Ovary (tissue), 9 donors: ENCODE results near the gene PDE4D. TPM values are rescaled to one million over a fixed set of nuclear protein-coding genes. Genes with fewer than 3 reads are reported as not detected.

ENCODE experiments used
- DNase-seq, 5 donors: peaks; one replicate each; pipeline ENCODE4 v3.0.0-alpha.2; 2019 to 2020
- H3K27ac ChIP-seq, 2 donors: fragments of 200-600 bp; one replicate each; pipeline versions ENCODE4 v1.5.1 to v1.8.0; 2019 to 2022
- H3K27me3 ChIP-seq: fragments of 200-600 bp; one replicate; pipeline ENCODE4 v1.8.0; 2022
- H3K36me3 ChIP-seq: fragments of 200-600 bp; sonication (generic); one replicate; pipeline ENCODE4 v1.5.1; 2019
- H3K4me1 ChIP-seq: one replicate; pipeline ENCODE4 v1.8.1; 2013; ENCODE audit warnings: mild to moderate bottlenecking, moderate library complexity; ENCODE audit not compliant: insufficient read depth
- H3K4me3 ChIP-seq: fragments of 200-600 bp; sonication (generic); one replicate; pipeline ENCODE4 v1.5.1; 2017
- H3K9me3 ChIP-seq, 2 donors: fragments of 200-600 bp in 1 of 2; sonication (generic) in 1 of 2; one replicate each; pipeline versions ENCODE4 v1.5.1 to v1.8.1; 2013 to 2019; ENCODE audit warnings: mild to moderate bottlenecking in 1 of 2, moderate library complexity in 1 of 2
- CTCF ChIP-seq, 3 donors: fragments of 450-650 bp in 2 of 3; fragments of 200-600 bp in 1 of 3; IDR thresholded peaks; one replicate each; pipeline versions ENCODE4 v1.5.1 to v1.8.0; 2016 to 2022; ENCODE audit warnings: antibody characterized with exemption in 3 of 3, mild to moderate bottlenecking in 1 of 3
- EP300 ChIP-seq: sonication (generic); formaldehyde crosslinking; IDR thresholded peaks from one replicate; pipeline ENCODE4 v1.6.1; 2017; ENCODE audit warnings: antibody characterized with exemption
- POLR2A ChIP-seq: fragments of 450-650 bp; IDR thresholded peaks from one replicate; pipeline ENCODE4 v1.6.1; 2017; ENCODE audit warnings: antibody characterized with exemption, mild to moderate bottlenecking, moderate library complexity
- WGBS, 3 donors: extraction: QIAGEN DNeasy Blood & Tissue Kit in 1 of 3; methylation state at CpG; one replicate each; pipeline versions ENCODE4 v1.1.5 to v1.1.7; 2013 to 2017; 5-methylcytosine and 5-hydroxymethylcytosine counted together
- intact Hi-C, 4 donors: fragments of 100-400 bp; cut with DNase I; formaldehyde crosslinking; loops; one replicate each; pipeline versions ENCODE4 v1.11.0 to v1.15.1; 2022 to 2023
- polyA plus RNA-seq, 2 donors: library from polyadenylated mRNA; stranded (reverse); fragments of 200-250 nt in 1 of 2; fragments of 350-450 nt in 1 of 2; fragmentation: Illumina TruSeq in 1 of 2; extraction: RNeasy Lipid Tissue Mini Kit (QIAGEN cat#74804) in 1 of 2; gene quantifications; one replicate each; pipeline ENCODE4 v1.2.3, GENCODE V29; 2013 to 2014
- total RNA-seq, 7 donors: library from RNA; depleted of rRNA in 2 of 7; stranded (reverse); fragments of >200 nt in 2 of 7; fragmentation: NEBNext Ultra II Directional in 3 of 7; extraction: Animal tissue kit (Norgen Biotek cat#: 25700) in 3 of 7; gene quantifications; one replicate each; pipeline versions ENCODE4 v1.1.0 to v1.2.4, GENCODE V29; 2016 to 2023
- donor health status: DM: no; HTN: no; CAD: no; lungs with moderate emphysema.
- donor health status: DM: no; HTN: no; CAD: no.
- donor health status: Bipolar disorder and iron deficiency.
- donor health status: DM: yes; HTN: yes; CAD: no.
- donor health status: DM: no; HTN: no; CAD: no.
- donor health status: DM: yes; HTN: yes; CAD: no.

Gene PDE4D
- total and polyA plus RNA-seq, 9 donors, result 1.3 to 67.6 (median 8.4) TPM

- Histone ChIP-seq H3K27me3 (no peaks in the 10 kb centered on the region), H3K36me3 (no peaks in the 10 kb centered on the region), H3K27ac (no peak overlapping the region), H3K4me1 (peaks cover 2% of the 10 kb centered on the region), H3K9me3 (no peaks in the 10 kb centered on the region), H3K4me3 (no peak overlapping the region)
- TF ChIP-seq EP300 (no peak), CTCF (IDR thresholded peaks at IDR 0.05) (no peak), POLR2A (no peak)
- no peak for DNase-seq
- WGBS, 3 donors, result 11 to 20% (median 13%) methylated on average over 1 of the region's 1 CpG
- intact Hi-C loops, result no loop called here
Observed at GRCh38 chr5:59648038-59648831, 245.3 kb downstream of the PDE4D start.

- no peaks in the 10 kb centered on the region for H3K9me3 ChIP-seq
- WGBS, 3 donors, result 83 to 98% (median 90%) methylated on average over 2 of the region's 2 CpGs
- H3K27ac ChIP-seq, result no peak overlapping the region
- peaks cover 2% of the 10 kb centered on the region for H3K4me1 ChIP-seq
- DNase-seq, result no peak
- H3K4me3 ChIP-seq, result no peak overlapping the region
- H3K27me3 ChIP-seq, result no peaks in the 10 kb centered on the region
- no peaks in the 10 kb centered on the region for H3K36me3 ChIP-seq
- no peak for TF ChIP-seq CTCF (IDR thresholded peaks at IDR 0.05)
- no peak for TF ChIP-seq EP300
- no peak for TF ChIP-seq POLR2A
- intact Hi-C loops, result no loop called here
Observed at GRCh38 chr5:59645380-59645779, 248.1 kb downstream of the PDE4D start.

GRCh38 chr5:59640411-59640810 lies 253.1 kb downstream of the PDE4D start:
- no peaks in the 10 kb centered on the region for H3K27me3 ChIP-seq
- no peak for DNase-seq
- intact Hi-C loops, result no loop called here
- H3K4me1 ChIP-seq, result no peaks in the 10 kb centered on the region
- TF ChIP-seq POLR2A (no peak), EP300 (no peak), CTCF (IDR thresholded peaks at IDR 0.05) (no peak)
- H3K36me3 ChIP-seq, result no peaks in the 10 kb centered on the region
- no peaks in the 10 kb centered on the region for H3K9me3 ChIP-seq
- H3K4me3 ChIP-seq, result no peak overlapping the region
- H3K27ac ChIP-seq, result no peak overlapping the region
- WGBS, 3 donors, result 95 to 99% (median 97%) methylated on average over 1 of the region's 1 CpG

GRCh38 chr5:59637884-59638580 lies 255.5 kb downstream of the PDE4D start:
- DNase-seq, result no peak
- Histone ChIP-seq H3K27me3 (no peaks in the 10 kb centered on the region), H3K36me3 (no peaks in the 10 kb centered on the region), H3K9me3 (no peaks in the 10 kb centered on the region), H3K4me3 (no peak overlapping the region), H3K4me1 (no peaks in the 10 kb centered on the region), H3K27ac (no peak overlapping the region)
- 35 to 38% (median 36%) methylated on average over 4 of the region's 4 CpGs for WGBS, 3 donors
- TF ChIP-seq POLR2A, result no peak
- intact Hi-C loops, result no loop called here

- H3K27me3 ChIP-seq, result no peaks in the 10 kb centered on the region
- no peak overlapping the region for H3K27ac ChIP-seq
- WGBS, 3 donors, result 91 to 93% (median 92%) methylated on average over 4 of the region's 4 CpGs
- H3K4me3 ChIP-seq, result no peak overlapping the region
- no peaks in the 10 kb centered on the region for H3K4me1 ChIP-seq
- TF ChIP-seq POLR2A (no peak), CTCF (IDR thresholded peaks at IDR 0.05) (no peak), EP300 (no peak)
- no peak for DNase-seq
- H3K36me3 ChIP-seq, result no peaks in the 10 kb centered on the region
- intact Hi-C loops, result no loop called here
- no peaks in the 10 kb centered on the region for H3K9me3 ChIP-seq
Observed at GRCh38 chr5:59629561-59629960, 264.0 kb downstream of the PDE4D start.
